ENCODE data around the gene SART1.
"Not testable (repeated sequence)": the region's sequence is repeated elsewhere in the genome, so short reads cannot be mapped to it uniquely, and the experiment has no call there.

Gene SART1

GRCh38 chr11:66015936-66016792 is 54.6 kb downstream of the SART1 start:
- no peak for DNase-seq (ENCODE audit: low spot score)

GRCh38 chr11:66016793-66017177 is 55.3 kb downstream of the SART1 start:
- no peak for DNase-seq (ENCODE audit: low spot score)

GRCh38 chr11:66017321-66017720 is 55.8 kb downstream of the SART1 start:
- no peak for DNase-seq (ENCODE audit: low spot score)

DNA sequence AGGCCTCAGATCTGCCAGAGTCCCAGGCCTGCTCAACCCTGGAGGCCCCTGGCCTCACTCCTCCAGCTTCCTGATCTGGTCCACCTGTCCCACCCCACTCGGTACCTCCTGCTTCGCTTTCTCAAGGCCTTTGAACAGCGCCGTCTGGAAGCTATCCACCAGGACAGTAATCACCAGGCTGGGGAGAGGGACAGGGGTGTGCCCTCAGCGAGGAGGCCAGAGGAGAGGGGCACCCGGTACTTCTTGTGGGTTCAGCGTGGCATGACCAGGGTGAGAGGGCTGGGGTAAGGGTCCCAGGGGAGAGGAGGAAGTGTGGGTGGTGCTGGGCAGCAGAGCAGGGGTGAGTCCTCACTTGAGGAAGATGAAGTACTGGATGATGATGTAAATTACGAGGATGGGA is 58.7 kb downstream of the SART1 start:
- no peak for DNase-seq (ENCODE audit: low spot score)

- no peak for DNase-seq (ENCODE audit: low spot score)
Observed at GRCh38 chr11:66020618-66021357, 59.3 kb downstream of the SART1 start.

- DNase-seq (ENCODE audit: low spot score): peak; percentile 91
Observed at GRCh38 chr11:66022401-66023185, 61.1 kb downstream of the SART1 start.

GRCh38 chr11:66023186-66023440 is 61.6 kb downstream of the SART1 start:
- DNase-seq (ENCODE audit: low spot score): not testable (repeated sequence)

GRCh38 chr11:66026017-66026529 is 64.5 kb downstream of the SART1 start, which contains the start of gene CATSPER1:
Gene CATSPER1 (minus strand): TSS chr11:66026479. CDS start chr11:66026379, 100 bp downstream.
- no peak for DNase-seq (ENCODE audit: low spot score)

All from HuH-7.5 (cell line).